Measurements from ENCODE around the gene PLK3.

PLK3 gene

GRCh38 chr1:44806025-44806703 is 6.0 kb downstream of the PLK3 start:
- no peak for TF ChIP-seq CTCF (IDR thresholded peaks at IDR 0.05; ENCODE audit: control insufficient read depth, insufficient read depth, low read depth, low read length, missing control alignments)
- DNase-seq (ENCODE audit: low read depth), result no peak
- H3K4me3 ChIP-seq (ENCODE audit: control insufficient read depth, low read depth, low read length), result no peak overlapping the region; the same call in 1 of the 2 replicates

- no peak for TF ChIP-seq CTCF (IDR thresholded peaks at IDR 0.05; ENCODE audit: control insufficient read depth, insufficient read depth, low read depth, low read length, missing control alignments)
- no peak for DNase-seq (ENCODE audit: low read depth)
- H3K4me3 ChIP-seq (ENCODE audit: control insufficient read depth, low read depth, low read length), result peak within 1 kb of the TSS; percentile 33
Observed at GRCh38 chr1:44806704-44807363, 6.7 kb downstream of the PLK3 start, which contains the start of gene DYNLT4. Gene DYNLT4, minus strand, starts transcription at chr1:44807351. Its CDS starts 683 bp downstream, at chr1:44806668.

GRCh38 chr1:44807364-44808062 is 7.3 kb downstream of the PLK3 start:
- H3K4me3 ChIP-seq (ENCODE audit: control insufficient read depth, low read depth, low read length), result peak overlapping the region; percentile 33; the same call in 1 of the 2 replicates
- peak; percentile 99 for DNase-seq (ENCODE audit: low read depth)
- TF ChIP-seq CTCF (IDR thresholded peaks at IDR 0.05; ENCODE audit: control insufficient read depth, insufficient read depth, low read depth, low read length, missing control alignments), result no peak

- DNase-seq (ENCODE audit: low read depth), result no peak
Observed at GRCh38 chr1:44808063-44808937, 8.1 kb downstream of the PLK3 start, which contains the start of gene BTBD19. Gene BTBD19, plus strand, starts transcription at chr1:44808523. Its CDS starts 298 bp downstream, at chr1:44808821.

GRCh38 chr1:44808938-44809917 is 9.1 kb downstream of the PLK3 start:
- no peak for DNase-seq (ENCODE audit: low read depth)
- TF ChIP-seq CTCF (IDR thresholded peaks at IDR 0.05; ENCODE audit: control insufficient read depth, insufficient read depth, low read depth, low read length, missing control alignments), result peak; percentile 29
- peak overlapping the region; percentile 42 for H3K4me3 ChIP-seq (ENCODE audit: control insufficient read depth, low read depth, low read length)

More at GRCh38 chr1:44808063-44808937, 8.1 kb downstream of the PLK3 start, which contains the start of gene BTBD19:
- H3K4me3 ChIP-seq (ENCODE audit: control insufficient read depth, low read depth, low read length), result peak within 1 kb of the TSS; percentile 42
- TF ChIP-seq CTCF (IDR thresholded peaks at IDR 0.05; ENCODE audit: control insufficient read depth, insufficient read depth, low read depth, low read length, missing control alignments), result no peak

Measured in AG09309 (cell line).